Colonic mucosa (tissue), 4 donors: ENCODE data around the gene TNFRSF11A. TPM values are rescaled to one million over a fixed set of nuclear protein-coding genes. Genes with fewer than 3 reads are reported as not detected.
A peak's percentile ranks its signal among the peaks of the same experiment; 100 is the strongest.

Experiments
- DNase-seq: peaks from one replicate; pipeline ENCODE4 v3.0.0-alpha.2; 2020
- H3K27ac ChIP-seq: fragments of 200-600 bp; one replicate; pipeline ENCODE4 v1.8.0; 2021
- H3K27me3 ChIP-seq: fragments of 200-600 bp; one replicate; pipeline ENCODE4 v1.8.0; 2021
- H3K36me3 ChIP-seq: fragments of 200-600 bp; one replicate; pipeline ENCODE4 v1.8.0; 2021
- H3K4me1 ChIP-seq: fragments of 200-600 bp; one replicate; pipeline ENCODE4 v1.8.0; 2021; ENCODE audit warnings: mild to moderate bottlenecking
- H3K4me3 ChIP-seq: fragments of 200-600 bp; one replicate; pipeline ENCODE4 v1.8.0; 2021
- H3K9ac ChIP-seq, 2 donors: one replicate each; pipeline ENCODE4 v1.7.0; 2013; ENCODE audit warnings: control low read depth in 2 of 2, low read depth in 2 of 2, low read length in 2 of 2
- H3K9me3 ChIP-seq: fragments of 200-600 bp; one replicate; pipeline ENCODE4 v1.8.0; 2021
- intact Hi-C: fragments of 100-400 bp; cut with DNase I; formaldehyde crosslinking; loops from one replicate; pipeline ENCODE4 v1.14.1; 2022
- total RNA-seq, 2 donors: library from RNA; stranded (reverse); fragmentation: NEBNext Ultra II Directional in 1 of 2; extraction: Animal tissue kit (Norgen Biotek cat#: 25700) in 1 of 2; gene quantifications; one replicate each; pipeline ENCODE4 v1.2.1, GENCODE V29; 2021
- TF ChIP-seq, protein P1 (sequence below): fragments of 200-600 bp; IDR thresholded peaks from one replicate; pipeline ENCODE4 v1.8.0; 2022; ENCODE audit warnings: antibody characterized with exemption, mild to moderate bottlenecking
- donor health status: healthy.
- donor health status: DM: no; HTN: no; CAD: no.
- donor health status: DM: no; HTN: no; CAD: no.

TNFRSF11A gene
- total RNA-seq, 2 donors from 2014 or later = 80.6 to 86.6 TPM

DNA sequence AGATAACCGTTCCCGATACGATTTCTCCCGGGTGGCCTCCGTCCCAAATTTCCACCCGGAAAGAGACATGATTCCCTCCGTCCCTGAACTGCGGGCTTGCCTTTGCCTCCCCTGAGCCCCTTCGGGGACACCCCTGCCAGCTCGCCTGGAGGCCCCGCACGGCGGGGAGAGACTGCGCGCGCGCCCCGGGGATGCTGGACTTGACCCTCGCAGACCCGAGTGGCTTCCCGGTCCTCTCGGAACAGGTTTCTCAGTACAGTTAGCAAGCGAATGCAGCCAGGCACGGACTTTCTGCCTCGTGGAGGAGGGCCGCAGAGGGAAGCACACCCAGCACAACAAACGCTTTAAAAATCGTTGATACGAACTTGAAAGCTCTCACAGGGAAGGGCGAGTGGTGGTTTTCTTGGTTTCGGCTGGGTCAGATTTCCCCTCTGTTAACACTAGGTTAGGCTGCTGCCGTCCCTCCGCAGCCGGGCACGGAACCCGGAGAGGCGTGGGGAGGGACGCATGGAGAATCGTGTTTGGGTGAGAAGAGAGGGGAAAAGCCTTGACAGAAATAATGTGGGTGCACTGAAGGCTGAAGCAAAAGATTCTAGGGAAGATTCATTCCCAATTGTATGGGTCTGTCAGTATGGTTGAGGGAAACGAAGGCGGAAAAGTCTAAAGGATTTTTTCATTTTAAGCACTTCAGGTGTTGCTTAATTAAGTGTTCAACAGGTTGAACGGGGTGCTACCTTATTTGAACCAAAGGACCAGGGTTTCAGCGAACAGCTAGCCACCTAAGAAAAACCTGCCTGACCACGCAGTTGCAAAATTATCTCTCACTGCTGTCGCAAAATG lies 916 bp downstream of the TNFRSF11A start:
- TF ChIP-seq, protein P1, sequence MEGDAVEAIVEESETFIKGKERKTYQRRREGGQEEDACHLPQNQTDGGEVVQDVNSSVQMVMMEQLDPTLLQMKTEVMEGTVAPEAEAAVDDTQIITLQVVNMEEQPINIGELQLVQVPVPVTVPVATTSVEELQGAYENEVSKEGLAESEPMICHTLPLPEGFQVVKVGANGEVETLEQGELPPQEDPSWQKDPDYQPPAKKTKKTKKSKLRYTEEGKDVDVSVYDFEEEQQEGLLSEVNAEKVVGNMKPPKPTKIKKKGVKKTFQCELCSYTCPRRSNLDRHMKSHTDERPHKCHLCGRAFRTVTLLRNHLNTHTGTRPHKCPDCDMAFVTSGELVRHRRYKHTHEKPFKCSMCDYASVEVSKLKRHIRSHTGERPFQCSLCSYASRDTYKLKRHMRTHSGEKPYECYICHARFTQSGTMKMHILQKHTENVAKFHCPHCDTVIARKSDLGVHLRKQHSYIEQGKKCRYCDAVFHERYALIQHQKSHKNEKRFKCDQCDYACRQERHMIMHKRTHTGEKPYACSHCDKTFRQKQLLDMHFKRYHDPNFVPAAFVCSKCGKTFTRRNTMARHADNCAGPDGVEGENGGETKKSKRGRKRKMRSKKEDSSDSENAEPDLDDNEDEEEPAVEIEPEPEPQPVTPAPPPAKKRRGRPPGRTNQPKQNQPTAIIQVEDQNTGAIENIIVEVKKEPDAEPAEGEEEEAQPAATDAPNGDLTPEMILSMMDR = no peak
- H3K36me3 ChIP-seq = no peaks in the 10 kb centered on the region
- H3K27ac ChIP-seq = peak overlapping the region; percentile 87
- H3K4me3 ChIP-seq = peak overlapping the region; percentile 55
- intact Hi-C loops = loop anchor here (2.0 kb wide), 1 partner anchor 99 kb away; no protein-coding TSS in a partner anchor
- no peak for DNase-seq
- peaks cover 11% of the 10 kb centered on the region for H3K4me1 ChIP-seq
- peaks cover 8% of the 10 kb centered on the region for H3K27me3 ChIP-seq
- peak overlapping the region; percentile 72 to 97 for H3K9ac ChIP-seq
- no peaks in the 10 kb centered on the region for H3K9me3 ChIP-seq

DNA sequence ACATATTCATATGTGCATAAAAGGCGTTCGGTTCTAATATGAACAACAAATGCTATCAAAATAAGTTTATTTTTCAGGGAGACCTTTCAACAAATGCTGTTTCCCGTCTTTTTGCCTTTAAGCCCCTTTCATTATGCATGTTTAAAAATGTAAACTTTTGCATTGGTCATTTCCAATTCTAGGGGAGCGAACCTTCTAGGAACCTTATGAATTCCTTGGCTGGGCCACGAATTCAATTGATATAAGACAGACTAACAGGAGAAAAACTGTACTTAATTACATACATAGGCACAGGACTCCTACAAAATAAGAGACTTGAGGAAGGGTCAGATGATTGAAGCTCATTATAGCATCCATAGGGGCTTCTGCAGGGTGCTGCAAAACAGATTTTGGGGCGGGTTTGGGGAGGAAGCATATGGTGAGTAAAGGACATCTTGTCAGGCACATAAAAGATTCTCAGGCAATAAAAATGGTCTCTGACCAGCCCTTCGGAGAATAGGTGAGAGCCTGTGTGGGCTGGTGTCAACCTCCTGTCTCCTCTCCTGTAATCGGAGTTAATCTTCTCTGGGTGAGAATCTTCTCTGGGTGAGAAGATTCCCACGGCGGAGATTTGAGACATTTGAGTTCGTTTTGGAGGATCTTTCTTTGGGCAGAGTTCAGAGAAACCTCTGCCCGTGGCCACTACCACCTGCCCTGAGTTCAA lies 1.7 kb downstream of the TNFRSF11A start:
- DNase-seq = no peak
- intact Hi-C loops = no loop called here
- Histone ChIP-seq H3K4me1 (peaks cover 11% of the 10 kb centered on the region), H3K27me3 (peaks cover 8% of the 10 kb centered on the region), H3K9ac (peak overlapping the region in 1 of 2 donors; percentile 97), H3K4me3 (peak overlapping the region; percentile 55), H3K9me3 (no peaks in the 10 kb centered on the region), H3K27ac (peak overlapping the region; percentile 87), H3K36me3 (no peaks in the 10 kb centered on the region)
- TF ChIP-seq, protein P1 = no peak

DNA sequence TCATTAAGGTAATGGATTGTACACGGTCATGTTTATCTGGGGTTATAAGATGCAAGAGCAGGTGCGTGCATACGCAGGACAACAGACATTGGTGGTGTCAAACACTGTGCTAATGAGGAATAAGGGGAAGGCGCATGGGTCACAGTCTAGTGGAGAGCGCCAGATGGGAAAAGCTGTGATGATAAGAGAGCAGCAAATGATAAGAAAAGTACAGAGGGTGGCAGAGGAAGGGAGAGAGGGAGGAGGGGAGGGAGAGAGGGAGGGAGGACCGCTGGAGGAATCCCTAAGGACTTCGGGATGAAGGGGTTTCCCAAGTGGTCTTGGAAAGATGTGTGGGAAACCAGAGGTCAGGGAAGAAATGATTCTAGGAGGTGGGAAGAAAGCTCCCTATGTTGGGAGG lies 2.9 kb downstream of the TNFRSF11A start:
- peak; percentile 73 for DNase-seq
- Histone ChIP-seq H3K9ac (peak overlapping the region in 1 of 2 donors; percentile 97), H3K4me3 (peak overlapping the region; percentile 55), H3K27me3 (peaks cover 8% of the 10 kb centered on the region), H3K27ac (peak overlapping the region; percentile 87), H3K4me1 (peaks cover 11% of the 10 kb centered on the region), H3K9me3 (no peaks in the 10 kb centered on the region), H3K36me3 (no peaks in the 10 kb centered on the region)
- TF ChIP-seq, protein P1 = no peak
- intact Hi-C loops = no loop called here

DNA sequence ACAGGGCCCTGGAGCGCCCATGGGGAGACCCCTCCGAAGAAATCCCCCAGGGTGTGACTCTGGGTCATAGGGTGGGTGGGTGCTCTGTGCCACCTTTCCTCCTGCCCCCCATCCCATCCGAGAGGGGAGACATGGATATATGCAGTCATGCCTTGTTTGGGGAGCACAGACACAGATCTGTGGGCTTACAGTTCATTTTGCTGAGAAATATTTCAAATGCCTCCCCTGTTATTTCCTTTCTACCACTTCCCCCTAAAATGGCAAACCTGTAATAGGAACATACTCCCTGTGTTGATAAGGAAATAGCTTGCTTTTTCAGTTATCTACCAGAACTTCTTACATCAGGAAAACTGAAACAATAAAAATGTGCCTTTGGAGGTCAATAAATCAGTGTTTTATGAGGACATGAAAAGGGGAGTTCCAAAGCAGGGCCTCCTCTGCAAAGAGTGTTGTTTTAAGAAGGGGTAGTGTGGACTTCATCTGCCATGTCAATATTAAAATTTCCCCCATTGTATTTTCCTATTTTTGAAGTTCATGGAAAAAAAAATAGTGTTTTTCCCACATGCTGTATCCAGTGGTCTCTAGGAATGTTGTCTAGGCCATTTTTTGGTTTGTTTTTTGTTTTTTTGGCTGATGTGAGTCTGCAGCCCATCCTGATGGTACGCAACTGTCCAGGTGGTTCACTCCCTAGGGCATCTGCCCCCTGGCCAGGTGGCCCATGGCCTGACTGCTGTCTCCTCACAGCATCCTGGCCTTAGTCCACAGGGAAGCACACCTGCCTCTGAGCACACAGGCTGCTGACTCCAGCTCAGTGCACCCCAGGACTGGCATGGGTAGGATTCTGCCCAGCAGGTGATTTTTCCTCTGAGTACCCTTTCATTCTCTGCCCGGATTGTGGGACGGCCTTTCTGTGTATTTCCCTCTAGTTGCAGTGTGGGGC lies 3.7 kb downstream of the TNFRSF11A start:
- intact Hi-C loops = no loop called here
- H3K9ac ChIP-seq = peak overlapping the region; percentile 40 to 97
- no peaks in the 10 kb centered on the region for H3K9me3 ChIP-seq
- peaks cover 11% of the 10 kb centered on the region for H3K4me1 ChIP-seq
- H3K27ac ChIP-seq = peak overlapping the region; percentile 87
- no peak overlapping the region for H3K4me3 ChIP-seq
- H3K36me3 ChIP-seq = no peaks in the 10 kb centered on the region
- DNase-seq = no peak
- TF ChIP-seq, protein P1 = no peak
- peaks cover 8% of the 10 kb centered on the region for H3K27me3 ChIP-seq
